ENCODE results near the gene JARID2.

The JARID2 gene

DNA sequence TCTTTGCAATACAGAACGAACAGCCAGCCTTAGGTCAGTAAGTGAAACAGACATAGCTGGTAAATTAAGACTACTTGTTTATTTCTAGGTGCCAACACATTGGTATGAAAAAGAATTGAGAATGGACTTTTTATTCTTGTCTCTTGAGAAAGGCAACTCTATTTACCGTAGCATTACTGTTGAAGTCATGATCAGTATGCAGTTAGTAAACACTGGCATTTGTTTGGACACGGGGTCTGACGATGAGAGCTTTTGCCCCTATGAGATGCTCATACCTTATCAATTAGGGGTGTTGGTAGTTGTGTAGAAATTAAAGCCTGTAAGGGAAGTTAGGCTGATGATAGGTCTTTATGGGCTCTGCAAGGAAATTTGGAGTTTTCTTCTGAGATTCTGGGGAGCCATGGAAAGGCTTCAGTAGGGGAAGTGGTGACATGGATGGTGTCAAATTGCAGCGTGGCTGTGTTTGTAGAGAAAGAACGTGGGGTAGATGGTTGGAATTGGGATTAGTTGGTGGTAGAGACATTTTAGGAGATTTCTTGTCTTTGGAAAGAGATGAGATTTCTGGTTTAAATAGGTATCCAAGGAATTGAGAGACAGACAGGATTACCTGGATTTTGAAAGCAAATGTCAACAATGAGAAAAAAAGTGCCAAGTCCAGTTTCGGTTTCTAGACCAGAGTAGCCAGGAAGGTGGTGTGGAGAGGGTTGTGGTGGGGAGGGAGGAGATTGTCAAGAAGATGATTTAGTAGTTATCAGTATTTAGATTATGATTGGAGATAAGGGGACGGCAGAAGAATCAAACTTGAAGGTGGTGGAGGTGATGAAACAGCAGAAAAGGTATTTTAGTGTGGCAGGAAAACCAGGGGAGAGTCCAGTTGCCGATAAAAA is 116.6 kb downstream of the JARID2 start:
- no peak for DNase-seq

DNA sequence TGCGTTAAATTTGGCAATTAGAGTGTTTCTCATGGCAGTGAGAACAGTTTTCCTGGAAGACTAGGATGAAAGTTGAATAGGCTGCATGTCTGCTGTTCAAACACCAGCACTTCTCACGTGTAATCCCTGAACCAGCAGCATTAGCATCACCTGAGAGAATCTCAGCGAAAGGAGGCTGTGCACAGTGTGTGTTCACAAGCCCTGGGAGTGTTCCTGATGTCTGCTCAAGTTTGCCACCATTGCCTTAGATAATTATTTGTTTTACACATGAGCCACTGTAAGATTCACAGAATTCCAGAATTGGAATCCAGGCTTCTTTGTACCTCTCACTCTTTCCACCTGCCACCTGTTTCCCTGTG is 117.3 kb downstream of the JARID2 start:
- DNase-seq, result no peak

DNA sequence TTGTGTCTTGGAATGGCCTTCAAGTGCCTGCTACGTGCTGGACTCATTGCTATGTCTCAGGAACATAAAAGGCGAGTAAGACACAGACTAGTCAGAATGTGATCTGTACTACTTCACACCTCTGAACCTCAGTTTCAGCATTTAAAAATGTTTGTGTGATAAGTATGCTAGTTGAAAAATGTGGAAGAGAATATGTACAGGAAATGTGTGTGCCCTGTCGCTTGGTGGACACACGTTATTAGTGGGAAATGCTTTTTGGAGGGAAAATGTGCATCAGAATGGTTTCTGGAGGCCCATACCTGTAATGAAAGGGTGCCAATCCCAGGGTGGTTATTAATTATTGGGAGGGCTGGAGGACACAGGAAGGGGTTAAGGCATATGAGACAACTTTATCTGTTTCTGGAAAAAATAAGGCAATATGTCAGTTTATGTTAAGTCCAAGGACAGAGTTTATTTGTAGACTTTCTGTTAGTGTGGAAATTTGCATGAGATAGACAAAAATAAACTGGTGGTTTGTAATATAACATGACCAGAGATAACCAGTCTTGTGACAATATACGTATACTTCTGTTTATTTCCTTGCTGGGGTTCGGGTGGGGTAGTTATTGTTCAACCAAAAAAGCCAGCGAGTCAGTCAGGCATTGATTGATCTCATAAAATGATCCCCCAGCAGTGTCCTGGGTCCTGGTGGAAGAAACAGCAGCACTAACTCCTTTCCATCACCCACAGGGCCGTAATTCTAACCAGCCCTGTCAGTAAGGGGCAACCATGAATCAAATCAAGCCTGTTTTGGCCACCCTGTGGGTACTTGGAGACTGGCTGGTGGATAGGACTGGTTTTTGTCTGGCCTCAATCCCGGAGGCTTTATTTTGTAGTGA is 117.9 kb downstream of the JARID2 start:
- DNase-seq, result no peak

DNA sequence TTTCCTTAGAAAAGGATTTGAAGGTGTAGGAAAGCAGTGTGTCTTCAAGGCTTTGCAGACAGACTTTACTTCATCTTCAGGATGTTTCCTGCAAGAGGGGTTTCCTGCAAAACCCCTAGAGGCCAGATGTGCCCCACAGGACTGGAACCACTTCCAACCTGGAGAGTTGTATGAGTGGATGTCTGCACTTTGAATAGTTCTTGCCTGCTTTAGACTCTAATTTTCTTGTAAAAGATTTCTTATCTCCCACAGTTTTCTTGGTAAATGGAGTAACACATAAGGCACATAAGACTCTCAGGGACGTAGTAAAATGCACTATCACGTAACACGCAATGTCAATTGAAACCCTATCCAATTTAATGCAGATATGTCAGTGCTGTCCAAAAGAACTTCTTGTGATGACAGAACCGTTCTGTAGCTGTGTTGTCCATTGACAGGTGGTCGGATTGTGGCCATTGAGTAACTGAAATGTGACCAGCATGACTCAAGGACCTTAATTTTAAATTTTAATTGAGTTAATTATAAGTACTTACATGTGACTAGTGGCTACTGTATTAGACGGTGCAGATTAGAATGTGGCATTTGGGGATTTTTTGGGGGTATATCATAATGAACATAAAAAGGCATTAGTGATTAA is 118.7 kb downstream of the JARID2 start:
- no peak for DNase-seq

DNA sequence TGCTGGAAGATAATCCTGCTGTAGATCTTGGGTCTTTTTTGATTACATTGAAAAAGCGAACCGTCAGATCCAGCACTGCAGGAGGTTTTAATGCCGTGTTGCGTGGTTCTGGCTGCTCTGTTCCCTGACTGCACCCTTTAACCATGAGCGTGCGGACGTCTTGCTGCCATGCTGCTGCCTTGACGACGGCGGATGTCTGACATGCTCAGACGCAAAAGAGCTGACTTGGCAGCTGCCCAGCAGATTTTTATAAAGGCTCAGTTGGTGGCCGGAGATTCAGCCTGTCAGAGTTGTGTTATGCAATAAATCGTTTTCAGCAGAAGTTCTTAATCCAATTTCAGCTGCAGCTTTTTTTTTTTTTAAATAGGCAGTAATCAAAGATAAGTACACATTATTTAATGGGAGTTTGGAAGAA is 119.4 kb downstream of the JARID2 start:
- DNase-seq, result peak; percentile 30

DNA sequence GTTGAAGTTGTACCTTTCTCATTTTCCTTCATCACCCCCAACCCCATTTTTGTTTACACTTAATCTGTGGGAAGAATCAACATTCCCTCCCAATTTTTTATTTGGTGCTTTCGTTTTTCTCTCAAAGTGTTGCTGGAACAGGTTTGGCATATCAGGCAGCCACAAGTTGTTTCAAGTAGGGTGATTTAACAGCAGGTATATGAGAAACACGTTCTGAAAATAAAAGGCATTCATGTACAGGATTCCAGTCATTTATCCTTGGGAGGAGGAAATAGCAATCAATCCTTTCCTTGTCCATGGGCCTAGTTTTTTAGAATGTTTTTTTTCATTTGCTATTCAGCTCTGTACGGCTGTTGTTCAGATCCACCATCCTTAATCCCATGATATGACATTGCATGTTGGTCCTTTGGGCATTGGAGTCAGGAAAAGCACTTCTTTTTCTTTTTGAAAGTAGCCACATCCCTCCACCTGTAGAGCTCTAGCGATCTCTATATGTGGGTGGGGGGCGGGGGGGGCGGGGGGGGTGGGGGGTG is 120.2 kb downstream of the JARID2 start:
- no peak for DNase-seq

DNA sequence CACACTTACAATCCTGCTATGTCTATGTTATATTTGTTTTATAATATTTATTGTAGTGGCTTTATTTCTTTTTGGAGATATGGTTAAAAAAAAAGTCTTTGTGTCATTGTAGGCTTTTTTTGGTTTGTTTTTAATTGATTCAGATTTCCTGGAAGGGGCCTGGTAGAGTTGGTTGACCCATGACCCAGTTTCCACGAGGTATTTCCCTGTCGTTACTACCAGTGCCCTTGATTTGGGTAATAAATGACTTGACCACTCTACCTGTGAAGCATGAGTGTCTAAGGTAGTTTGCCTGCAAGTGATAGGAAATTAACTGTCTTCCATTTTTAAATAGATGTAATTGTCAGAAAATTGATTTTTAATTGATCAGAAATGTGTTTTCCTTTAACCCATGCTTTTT is 121.0 kb downstream of the JARID2 start:
- no peak for DNase-seq

DNA sequence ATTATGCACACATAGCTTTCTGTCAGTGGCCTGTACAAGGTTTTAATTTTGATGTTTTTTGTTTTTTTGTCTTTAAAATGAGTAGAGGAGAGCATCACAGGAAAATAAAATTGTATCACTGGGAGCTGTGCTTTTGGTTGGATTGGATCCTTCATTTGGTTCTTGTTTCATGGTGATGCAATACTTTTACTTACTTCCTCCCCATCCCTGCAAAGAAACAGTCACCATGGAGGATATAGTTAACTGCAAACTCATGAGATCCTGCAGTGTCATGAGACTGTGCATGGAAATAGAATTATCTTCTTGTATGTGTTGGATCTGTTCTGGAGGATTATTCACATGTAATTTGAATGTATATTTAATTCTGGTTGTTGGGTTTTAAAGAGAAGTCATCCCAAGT is 122.3 kb downstream of the JARID2 start:
- no peak for DNase-seq

DNA sequence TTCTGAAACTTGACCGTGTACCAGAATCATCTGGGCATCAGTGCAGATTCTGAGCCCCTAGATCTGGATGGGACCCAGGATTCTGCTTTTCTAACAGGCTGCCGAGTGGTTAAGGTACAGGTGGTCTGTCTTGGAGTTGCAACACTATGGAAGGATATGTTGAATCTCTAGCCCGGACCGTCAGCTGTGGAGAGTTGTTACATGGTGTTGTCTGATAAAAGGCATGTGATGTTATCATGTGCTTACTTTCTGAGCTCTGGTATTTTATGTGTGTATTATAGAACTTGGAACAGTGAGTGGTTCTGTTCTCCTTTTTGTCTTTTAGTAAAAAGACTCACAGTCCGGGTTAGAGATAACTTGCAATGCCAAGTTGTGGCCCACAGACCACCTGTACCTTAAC is 123.0 kb downstream of the JARID2 start:
- no peak for DNase-seq

DNA sequence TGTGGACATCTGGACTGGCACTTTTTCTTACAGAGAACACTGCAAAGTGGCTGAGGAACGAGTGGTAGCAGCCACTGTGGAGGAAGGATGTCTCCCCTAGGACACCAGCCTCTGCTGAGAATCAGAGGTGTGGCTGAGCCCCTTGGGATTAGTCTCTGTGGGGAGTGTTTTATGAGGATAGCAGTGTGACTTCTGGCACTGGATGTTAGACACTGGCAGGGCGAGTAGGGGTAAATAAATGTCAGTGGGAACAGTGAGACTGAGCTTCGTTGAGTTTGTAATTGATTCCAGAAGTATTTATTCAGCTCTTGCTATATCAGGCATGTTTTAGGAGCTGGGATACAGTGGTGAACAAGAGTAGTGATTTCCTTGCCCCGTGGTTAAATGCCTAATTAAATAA is 124.0 kb downstream of the JARID2 start:
- DNase-seq, result no peak

DNA sequence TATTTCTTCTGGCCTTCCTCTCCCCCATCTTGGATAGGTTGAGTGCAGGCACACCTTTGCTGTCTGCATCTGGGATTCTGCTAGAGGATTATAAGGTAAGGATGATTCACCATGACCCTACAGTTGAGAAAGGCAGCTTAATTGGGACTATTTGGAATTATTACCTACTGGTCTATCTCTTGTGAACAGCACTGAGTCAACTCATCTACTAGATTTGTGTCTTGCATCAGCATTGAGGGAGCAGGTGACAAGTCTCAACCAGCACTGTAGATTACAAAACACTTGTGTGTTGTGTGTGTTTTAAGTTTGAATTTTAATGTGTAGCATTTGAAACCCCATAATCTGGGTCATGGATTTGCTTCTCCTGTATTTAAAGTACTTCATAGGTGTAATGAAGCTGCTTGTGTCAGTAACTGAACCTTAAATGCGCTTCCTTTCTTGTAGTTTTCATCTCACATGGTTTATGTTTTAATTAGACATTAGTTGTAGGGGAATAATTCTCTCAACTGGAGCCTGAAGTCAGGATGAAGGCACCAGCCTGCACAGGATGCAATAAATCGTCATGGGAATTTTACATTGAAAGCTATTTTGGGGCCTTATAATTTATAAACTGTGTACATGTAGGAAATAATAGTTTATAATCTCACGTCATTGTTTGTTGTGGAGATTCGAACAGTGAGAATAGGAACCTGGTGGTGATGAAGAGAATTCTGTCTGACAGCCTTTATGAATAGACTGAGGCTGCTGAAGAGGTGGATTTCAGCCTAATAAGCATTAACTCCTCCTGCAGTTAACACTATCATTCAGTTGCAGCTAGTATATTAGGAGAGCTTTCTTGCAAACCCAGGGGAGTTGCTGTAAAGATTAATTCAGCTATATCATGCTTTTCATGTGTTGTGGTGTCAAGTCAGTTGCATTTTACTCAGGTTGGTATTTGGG is 125.1 kb downstream of the JARID2 start:
- DNase-seq, result no peak

DNA sequence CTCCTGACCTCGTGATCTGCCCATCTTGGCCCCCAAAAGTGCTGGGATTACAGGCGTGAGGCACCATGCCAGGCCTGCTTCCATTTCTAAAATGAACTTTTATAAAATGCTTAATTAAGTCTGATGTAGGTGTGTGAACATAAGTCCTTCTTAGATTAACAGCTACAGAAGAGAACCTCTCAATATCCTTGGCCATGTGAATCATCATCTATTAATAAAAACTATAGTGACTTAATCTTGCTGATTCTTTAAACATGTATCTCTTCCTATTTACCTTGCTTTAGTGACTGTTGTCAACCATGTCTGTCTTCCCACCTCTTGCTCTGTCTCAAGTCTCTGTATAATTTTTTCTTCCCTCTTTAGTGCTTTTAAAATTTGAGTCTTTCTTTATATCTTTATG is 127.1 kb downstream of the JARID2 start:
- no peak for DNase-seq

DNA sequence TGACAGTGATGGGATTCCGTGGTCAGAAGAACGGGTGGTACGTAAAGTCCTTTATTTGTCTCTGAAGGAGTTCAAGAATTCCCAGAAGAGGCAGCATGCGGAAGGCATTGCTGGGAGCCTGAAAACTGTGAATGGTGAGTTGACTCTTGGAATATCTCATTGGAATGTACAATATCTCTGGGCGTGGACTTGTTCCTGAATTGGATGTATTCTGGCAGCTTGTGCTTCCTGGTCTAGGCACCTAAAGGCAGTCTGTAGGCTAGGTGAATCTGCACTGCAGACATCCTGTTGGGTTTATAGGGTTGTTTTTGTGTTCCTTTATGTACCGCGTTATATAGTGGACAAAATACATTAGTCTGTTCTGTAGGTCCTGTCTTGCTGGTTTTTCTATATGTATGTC is 128.2 kb downstream of the JARID2 start:
- no peak for DNase-seq

DNA sequence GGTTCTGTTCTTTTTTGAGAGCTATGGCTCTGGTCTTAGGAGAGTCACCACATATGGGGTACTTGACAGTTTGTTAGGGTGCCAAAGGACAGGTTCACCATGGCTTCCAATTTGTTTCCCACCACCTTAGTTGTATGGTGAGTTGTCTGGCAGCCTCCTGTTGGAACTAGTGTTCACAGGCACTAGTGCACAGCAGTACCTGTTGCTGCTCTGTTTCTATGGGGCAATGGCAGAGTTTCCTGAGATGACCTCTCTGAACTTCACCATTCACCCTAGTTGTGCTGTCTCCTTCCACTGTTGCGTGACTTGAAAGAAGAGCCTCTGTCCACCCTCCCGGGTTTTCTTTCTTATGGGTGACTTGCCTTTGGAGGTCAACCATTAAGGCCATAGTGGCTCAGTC is 129.1 kb downstream of the JARID2 start:
- DNase-seq, result no peak

DNA sequence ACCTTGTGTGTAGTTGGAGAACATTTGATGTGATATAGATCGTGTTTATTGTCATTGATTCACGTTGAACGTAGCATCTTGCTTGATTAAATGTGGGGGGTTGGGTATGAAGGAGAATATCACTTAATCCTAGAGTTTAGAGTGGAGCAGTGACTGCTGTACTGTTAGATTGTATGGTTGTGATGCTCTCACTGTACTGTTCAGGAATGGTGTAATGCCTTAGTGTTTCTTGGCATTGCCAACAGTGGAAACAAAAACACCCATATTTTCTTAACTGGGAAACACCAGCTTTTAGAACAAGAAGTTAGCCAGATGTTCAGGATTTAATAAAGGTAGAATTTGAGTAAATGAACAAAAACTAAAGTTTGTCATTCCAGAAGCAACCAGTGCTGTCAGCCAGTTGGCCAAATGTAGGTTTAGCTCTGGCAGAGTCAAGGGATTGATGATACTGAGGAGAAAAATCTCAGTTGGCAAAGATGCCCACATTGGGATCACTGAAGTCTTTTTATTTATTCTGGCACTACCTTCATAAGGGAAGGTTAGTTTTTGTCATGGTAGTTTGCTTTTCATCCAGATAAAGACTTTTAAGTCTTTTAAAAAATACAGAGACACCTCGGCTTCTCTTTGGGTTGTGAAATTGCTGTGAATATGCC is 129.9 kb downstream of the JARID2 start:
- no peak for DNase-seq

DNA sequence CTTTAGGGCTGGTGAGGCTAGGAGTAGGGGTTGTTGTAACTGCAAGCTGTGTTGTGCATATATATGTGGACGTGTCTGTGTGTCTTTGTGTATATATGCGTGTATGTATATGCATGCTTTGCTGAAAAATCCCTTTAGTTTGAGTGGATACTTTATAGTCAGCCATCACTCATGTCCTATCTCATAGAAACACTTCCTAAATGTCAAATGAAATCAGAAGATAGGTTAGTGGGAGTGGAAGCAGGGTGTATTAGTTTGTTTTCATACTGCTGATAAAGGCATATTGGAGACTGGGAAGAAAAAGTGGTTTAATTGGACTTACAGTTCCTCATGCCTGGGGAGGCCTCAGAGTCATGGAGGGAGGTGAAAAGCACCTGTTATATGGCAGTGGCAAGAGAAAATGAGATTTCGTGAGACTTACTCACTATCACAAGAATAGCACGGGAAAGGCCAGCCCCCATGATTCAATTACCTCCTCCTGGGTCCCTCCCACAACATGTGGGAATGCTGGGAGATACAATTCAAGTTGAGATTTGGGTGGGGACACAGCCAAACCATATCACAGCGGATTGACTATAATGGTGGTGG is 131.1 kb downstream of the JARID2 start:
- no peak for DNase-seq

DNA sequence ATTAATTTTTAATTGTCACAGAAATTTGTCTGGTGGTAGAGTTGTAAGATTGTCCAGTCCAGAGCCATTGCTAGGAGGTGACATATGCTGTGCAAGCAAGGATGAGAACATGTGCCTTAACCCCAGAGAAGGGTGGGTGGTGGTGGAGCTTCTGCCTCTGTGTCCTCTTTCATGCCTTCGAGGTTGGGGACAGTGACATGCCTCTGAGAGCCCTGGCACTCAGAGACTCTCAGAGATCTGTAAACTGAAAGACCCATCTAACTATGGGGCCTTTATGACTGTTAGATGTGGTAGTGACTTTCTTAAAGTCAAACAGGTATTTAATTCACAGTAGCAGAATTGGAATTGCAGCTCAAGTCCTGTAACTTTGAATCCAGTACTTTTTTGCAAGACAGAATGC is 132.4 kb downstream of the JARID2 start:
- no peak for DNase-seq

DNA sequence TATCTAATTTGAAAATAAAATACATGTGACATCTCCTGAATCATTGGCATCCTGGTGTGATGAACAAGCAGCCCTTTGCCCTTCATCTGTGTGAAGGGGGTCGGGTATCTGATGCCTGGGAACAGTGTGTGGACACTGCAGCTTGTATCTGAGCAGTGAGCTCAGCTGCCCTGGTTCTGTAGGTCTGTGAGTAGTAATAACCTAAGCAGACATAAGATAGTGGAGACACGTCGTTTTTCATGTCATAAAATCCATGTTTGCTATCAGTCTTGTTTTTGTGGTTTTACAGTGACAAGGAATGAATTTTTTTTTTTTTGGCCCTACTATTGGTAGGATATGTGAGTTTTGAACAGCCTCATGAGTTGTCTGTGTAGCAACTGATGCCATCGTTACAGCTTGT is 133.0 kb downstream of the JARID2 start:
- no peak for DNase-seq

DNA sequence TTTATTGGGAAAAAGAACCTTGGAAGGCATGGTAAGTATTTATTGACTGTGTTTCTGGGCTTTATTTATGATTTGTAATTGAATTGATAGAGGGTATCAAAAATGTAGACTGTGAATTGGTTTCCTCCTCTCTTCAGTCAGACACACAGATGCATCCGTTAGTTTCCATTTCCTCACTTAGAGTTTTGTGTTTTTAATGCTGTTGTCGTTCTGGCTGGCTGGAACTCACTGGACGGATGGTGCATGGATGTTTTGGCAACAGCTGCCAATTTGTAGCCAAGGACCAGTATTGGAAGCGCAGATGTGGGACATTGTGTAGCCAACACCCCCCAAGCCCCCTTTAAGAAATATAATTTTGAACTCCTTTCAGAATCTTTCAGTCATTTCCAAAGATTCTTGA is 134.5 kb downstream of the JARID2 start:
- no peak for DNase-seq

DNA sequence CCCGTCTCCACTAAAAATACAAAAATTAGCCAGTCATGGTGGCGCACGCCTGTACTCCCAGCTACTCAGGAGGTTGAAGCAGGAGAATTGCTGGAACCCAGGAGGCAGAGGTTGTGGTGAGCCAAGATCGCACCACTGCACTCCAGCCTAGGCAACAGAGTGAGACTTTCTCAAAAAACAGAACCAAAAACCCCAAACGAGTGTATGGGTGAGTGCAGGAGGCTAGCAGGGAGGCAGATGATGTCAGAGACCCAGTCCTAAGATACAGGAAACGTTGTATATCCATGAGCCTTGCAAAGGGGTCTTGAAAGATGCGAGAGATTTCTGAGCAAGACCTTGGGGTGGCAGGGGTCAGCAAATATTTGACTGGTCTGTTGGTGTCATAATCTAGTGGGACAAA is 136.2 kb downstream of the JARID2 start:
- DNase-seq, result no peak

DNA sequence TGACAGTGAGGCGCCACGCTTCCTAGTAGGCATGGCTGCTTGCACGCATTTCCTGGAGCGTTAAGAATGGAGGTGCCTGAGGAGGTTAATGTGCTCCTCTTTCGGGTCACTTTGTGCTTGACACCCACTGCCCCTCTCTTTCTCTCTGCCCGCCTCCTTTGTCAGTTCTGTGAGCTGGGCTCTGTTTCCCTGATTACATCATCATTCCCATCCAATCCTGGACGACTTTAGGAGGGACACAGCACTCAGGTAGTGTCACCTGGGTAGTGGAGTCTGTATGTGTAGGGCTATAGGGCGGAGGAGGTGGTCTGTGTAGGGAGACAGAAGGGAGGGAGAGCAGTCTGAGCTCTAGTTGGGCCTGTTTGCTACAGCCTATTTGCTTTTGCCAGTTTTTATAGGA is 136.8 kb downstream of the JARID2 start:
- DNase-seq, result no peak

All from CD4-positive, alpha-beta T cell treated with Interleukin-12 subunit alpha and Interleukin-12 subunit beta, for 1 hour (primary cell).